Gastrocnemius medialis (tissue), 4 donors: ENCODE measurements around the gene TMEM132C. TPM values are rescaled to one million over a fixed set of nuclear protein-coding genes. Genes with fewer than 3 reads are reported as not detected.

Experiments
- ATAC-seq, 2 donors: fragments of 150-250 bp; one replicate each; pipeline ENCODE4 v1.9.1; 2016
- DNase-seq, 2 donors: peaks; one replicate each; pipeline ENCODE4 v3.0.0-alpha.2; 2019
- H3K27ac ChIP-seq, 4 donors: fragments of 200-600 bp; sonication (generic); 1 replicate in 1 of 4; 2 replicates in 3 of 4; pipeline ENCODE4 v1.5.1; 2016 to 2018; ENCODE audit warnings: mild to moderate bottlenecking in 2 of 4, moderate library complexity in 1 of 4
- H3K27me3 ChIP-seq, 3 donors: fragments of 200-600 bp; sonication (generic) in 2 of 3; 1 replicate in 1 of 3; 2 replicates in 2 of 3; pipeline versions ENCODE4 v1.5.1 to v1.6.0; 2016 to 2019; ENCODE audit warnings: mild to moderate bottlenecking in 1 of 3, moderate library complexity in 1 of 3
- H3K36me3 ChIP-seq, 2 donors: fragments of 200-600 bp; sonication (generic) in 1 of 2; one replicate each; pipeline ENCODE4 v1.5.1; 2017 to 2018
- H3K4me1 ChIP-seq, 2 donors: fragments of 200-600 bp; sonication (generic) in 1 of 2; one replicate each; pipeline ENCODE4 v1.5.1; 2016 to 2017; ENCODE audit warnings: mild to moderate bottlenecking in 2 of 2
- H3K4me3 ChIP-seq, 4 donors: fragments of 200-600 bp; sonication (generic) in 3 of 4; 1 replicate in 1 of 4; 2 replicates in 3 of 4; pipeline ENCODE4 v1.5.1; 2016 to 2019; ENCODE audit warnings: mild to moderate bottlenecking in 2 of 4
- H3K9me3 ChIP-seq, 3 donors: fragments of 200-600 bp; sonication (generic) in 2 of 3; 1 replicate in 1 of 3; 2 replicates in 2 of 3; pipeline ENCODE4 v1.5.1; 2016 to 2019
- POLR2A ChIP-seq, 2 donors: fragments of 450-650 bp; IDR thresholded peaks; one replicate each; pipeline ENCODE4 v1.6.1; 2017; ENCODE audit warnings: antibody characterized with exemption in 2 of 2, mild to moderate bottlenecking in 2 of 2, moderate library complexity in 2 of 2
- in situ Hi-C, 4 donors: fragments of 200-750 bp; cut with MboI; loops; one replicate each; pipeline versions ENCODE4 v1.15.0 to v1.8.0; 2017; ENCODE audit warnings: low sequenced_read_pairs in 4 of 4
- intact Hi-C: fragments of 100-400 bp; cut with DNase I; formaldehyde crosslinking; loops from one replicate; pipeline ENCODE4 v1.15.1; 2023; ENCODE audit warnings: low total_unique reads
- total RNA-seq, 4 donors: library from RNA; depleted of rRNA; stranded (reverse); fragments of >200 nt; gene quantifications; one replicate each; pipeline versions ENCODE4 v1.1.0 to v1.2.3, GENCODE V29; 2016
- TF ChIP-seq, protein P1 (sequence below), 5 experiments: fragments of 450-650 bp in 3 of 5; fragments of 200-600 bp in 2 of 5; sonication (generic) in 2 of 5; IDR thresholded peaks in 4 of 5; conservative IDR thresholded peaks in 1 of 5; 1 replicate in 4 of 5; 2 replicates in 1 of 5; pipeline ENCODE4 v1.5.1; 2016 to 2019; ENCODE audit warnings: antibody characterized with exemption in 5 of 5, mild to moderate bottlenecking in 3 of 5, moderate library complexity in 3 of 5

The TMEM132C gene
- total RNA-seq, 4 donors from 2014 or later: 0.24 to 0.82 (median 0.68) TPM

- Histone ChIP-seq H3K27ac (no peak overlapping the region), H3K36me3 (no peaks in the 10 kb centered on the region)
- in situ Hi-C loops: no loop called here
Measured at GRCh38 chr12:128687851-128688250, 420.9 kb downstream of the TMEM132C start.

DNA sequence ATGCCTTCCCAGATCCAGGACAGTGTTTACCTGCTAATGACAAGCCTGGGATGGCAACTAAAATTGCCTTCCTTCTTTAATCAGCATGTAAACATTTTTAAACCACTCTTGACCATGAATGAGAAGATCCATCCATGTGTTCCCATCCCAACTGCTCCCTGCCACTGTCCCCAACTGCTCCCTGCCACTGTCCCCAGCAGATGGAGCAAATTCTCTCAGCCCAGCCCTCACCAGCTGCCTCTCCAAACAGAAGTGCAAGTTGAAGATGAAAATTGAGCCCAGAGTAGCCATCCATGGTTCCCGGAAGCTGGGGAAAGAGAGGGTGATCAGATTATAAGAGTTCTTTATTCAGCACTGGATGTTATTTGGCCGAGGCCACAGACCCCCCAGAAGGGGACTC, 423.7 kb downstream of the TMEM132C start:
- Histone ChIP-seq H3K9me3 (no peaks in the 10 kb centered on the region), H3K4me1 (no peaks in the 10 kb centered on the region), H3K27ac (no peak overlapping the region), H3K36me3 (no peaks in the 10 kb centered on the region), H3K27me3 (no peaks in the 10 kb centered on the region), H3K4me3 (no peak overlapping the region)
- DNase-seq: no peak
- no peak for ATAC-seq
- in situ Hi-C loops (no loop called here), intact Hi-C loops (no loop called here)
- no peak for TF ChIP-seq POLR2A (IDR thresholded peaks at IDR 0.05)
- TF ChIP-seq, protein P1, sequence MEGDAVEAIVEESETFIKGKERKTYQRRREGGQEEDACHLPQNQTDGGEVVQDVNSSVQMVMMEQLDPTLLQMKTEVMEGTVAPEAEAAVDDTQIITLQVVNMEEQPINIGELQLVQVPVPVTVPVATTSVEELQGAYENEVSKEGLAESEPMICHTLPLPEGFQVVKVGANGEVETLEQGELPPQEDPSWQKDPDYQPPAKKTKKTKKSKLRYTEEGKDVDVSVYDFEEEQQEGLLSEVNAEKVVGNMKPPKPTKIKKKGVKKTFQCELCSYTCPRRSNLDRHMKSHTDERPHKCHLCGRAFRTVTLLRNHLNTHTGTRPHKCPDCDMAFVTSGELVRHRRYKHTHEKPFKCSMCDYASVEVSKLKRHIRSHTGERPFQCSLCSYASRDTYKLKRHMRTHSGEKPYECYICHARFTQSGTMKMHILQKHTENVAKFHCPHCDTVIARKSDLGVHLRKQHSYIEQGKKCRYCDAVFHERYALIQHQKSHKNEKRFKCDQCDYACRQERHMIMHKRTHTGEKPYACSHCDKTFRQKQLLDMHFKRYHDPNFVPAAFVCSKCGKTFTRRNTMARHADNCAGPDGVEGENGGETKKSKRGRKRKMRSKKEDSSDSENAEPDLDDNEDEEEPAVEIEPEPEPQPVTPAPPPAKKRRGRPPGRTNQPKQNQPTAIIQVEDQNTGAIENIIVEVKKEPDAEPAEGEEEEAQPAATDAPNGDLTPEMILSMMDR (IDR thresholded peaks at IDR 0.05 in 4 of 5, conservative IDR thresholded peaks at IDR 0.05 in 1 of 5): no peak

More at GRCh38 chr12:128687851-128688250, 420.9 kb downstream of the TMEM132C start:
- no peaks in the 10 kb centered on the region for H3K9me3 ChIP-seq
- H3K27me3 ChIP-seq: no peaks in the 10 kb centered on the region
- TF ChIP-seq POLR2A (IDR thresholded peaks at IDR 0.05): no peak
- TF ChIP-seq, protein P1 (IDR thresholded peaks at IDR 0.05 in 4 of 5, conservative IDR thresholded peaks at IDR 0.05 in 1 of 5): no peak
- ATAC-seq (no peak), DNase-seq (no peak)
- intact Hi-C loops: no loop called here
- no peak overlapping the region for H3K4me3 ChIP-seq
- H3K4me1 ChIP-seq: no peaks in the 10 kb centered on the region

GRCh38 chr12:128693115-128693514, 426.1 kb downstream of the TMEM132C start:
- ATAC-seq: no peak
- TF ChIP-seq POLR2A (IDR thresholded peaks at IDR 0.05): no peak

DNA sequence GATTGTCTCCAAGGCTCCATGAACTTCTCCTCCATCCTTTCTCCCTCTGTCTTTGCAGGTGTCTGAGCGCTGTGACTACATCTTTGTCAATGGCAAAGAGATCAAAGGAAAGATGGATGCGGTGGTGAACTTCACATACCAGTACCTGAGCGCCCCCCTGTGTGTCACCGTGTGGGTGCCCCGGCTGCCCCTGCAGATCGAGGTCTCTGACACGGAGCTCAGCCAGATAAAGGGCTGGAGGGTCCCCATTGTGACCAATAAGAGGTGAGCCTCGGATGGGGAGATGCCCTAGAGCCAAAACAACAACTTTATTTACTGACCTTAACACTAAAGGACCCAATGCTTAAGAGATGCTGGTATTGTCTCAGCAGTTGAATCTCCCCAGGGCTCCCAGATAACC, 426.8 kb downstream of the TMEM132C start:
- in situ Hi-C loops: no loop called here
- TF ChIP-seq, protein P1 (IDR thresholded peaks at IDR 0.05 in 4 of 5, conservative IDR thresholded peaks at IDR 0.05 in 1 of 5): no peak
- TF ChIP-seq POLR2A (IDR thresholded peaks at IDR 0.05): no peak
- intact Hi-C loops: no loop called here
- no peak overlapping the region for H3K27ac ChIP-seq
- ATAC-seq: no peak
- no peak for DNase-seq
- no peaks in the 10 kb centered on the region for H3K36me3 ChIP-seq
- H3K4me1 ChIP-seq: no peaks in the 10 kb centered on the region
- no peak overlapping the region for H3K4me3 ChIP-seq
- H3K9me3 ChIP-seq: no peaks in the 10 kb centered on the region
- no peaks in the 10 kb centered on the region for H3K27me3 ChIP-seq

More at GRCh38 chr12:128693115-128693514, 426.1 kb downstream of the TMEM132C start:
- H3K36me3 ChIP-seq: no peaks in the 10 kb centered on the region
- intact Hi-C loops: no loop called here
- no peaks in the 10 kb centered on the region for H3K27me3 ChIP-seq
- DNase-seq: no peak
- no peaks in the 10 kb centered on the region for H3K9me3 ChIP-seq
- no peaks in the 10 kb centered on the region for H3K4me1 ChIP-seq
- in situ Hi-C loops: no loop called here
- H3K27ac ChIP-seq: no peak overlapping the region
- H3K4me3 ChIP-seq: no peak overlapping the region

DNA sequence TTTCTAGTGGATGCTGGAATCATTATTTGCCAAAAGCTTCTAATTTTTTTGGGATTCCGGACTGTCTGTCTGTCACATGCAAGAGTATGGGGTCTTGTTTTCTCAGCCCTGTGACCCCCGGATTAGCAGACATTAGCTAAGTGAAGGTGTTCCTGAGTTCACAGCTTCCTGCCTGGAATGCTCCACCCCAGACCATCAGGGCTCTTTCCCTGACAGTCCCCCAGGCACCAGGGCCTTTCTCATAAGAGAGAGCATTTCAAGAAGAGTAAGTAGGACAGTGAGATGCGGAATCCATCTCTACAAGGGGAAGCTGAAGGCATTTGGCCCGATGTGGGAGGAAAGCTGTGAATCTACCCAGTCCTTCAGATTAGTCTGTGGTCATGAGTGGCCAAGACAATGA, 427.5 kb downstream of the TMEM132C start:
- TF ChIP-seq, protein P1 (IDR thresholded peaks at IDR 0.05 in 4 of 5, conservative IDR thresholded peaks at IDR 0.05 in 1 of 5): no peak
- no peak for TF ChIP-seq POLR2A (IDR thresholded peaks at IDR 0.05)
- H3K4me3 ChIP-seq: no peak overlapping the region
- no peaks in the 10 kb centered on the region for H3K27me3 ChIP-seq
- in situ Hi-C loops (no loop called here), intact Hi-C loops (no loop called here)
- H3K36me3 ChIP-seq: no peaks in the 10 kb centered on the region
- no peaks in the 10 kb centered on the region for H3K9me3 ChIP-seq
- DNase-seq (no peak), ATAC-seq (no peak)
- H3K4me1 ChIP-seq: no peaks in the 10 kb centered on the region
- no peak overlapping the region for H3K27ac ChIP-seq
